ENCODE data around the gene LRP1B. TPM values are rescaled to one million over a fixed set of nuclear protein-coding genes. Genes with fewer than 3 reads are reported as not detected.

LRP1B gene
- total RNA-seq, 2 donors from 2014 or later: 0.79 to 1.8 TPM

GRCh38 chr2:141142025-141142424, 988.8 kb downstream of the LRP1B start:
- Mint-ChIP-seq H3K36me3 (ENCODE audit: low read depth) (no peaks in the 10 kb centered on the region), H3K4me3 (no peak overlapping the region), H3K27me3 (ENCODE audit: insufficient read depth) (no peaks in the 10 kb centered on the region), H3K27ac (no peak overlapping the region), H3K9me3 (no peaks in the 10 kb centered on the region), H3K4me1 (no peaks in the 10 kb centered on the region)
- 89 to 100% methylated on average over 1 to 3 of the region's 3 CpGs for WGBS, 2 experiments (ENCODE audit: insufficient coverage in 1 of 2, insufficient read length in 1 of 2)
- no peak for DNase-seq
- TF ChIP-seq CTCF (conservative IDR thresholded peaks at IDR 0.05): no peak
- Histone ChIP-seq H3K36me3 (ENCODE audit: control insufficient read depth, insufficient read depth, low read length) (no peaks in the 10 kb centered on the region), H3K27me3 (ENCODE audit: control insufficient read depth, insufficient read depth, low read length, poor library complexity, severe bottlenecking) (no peaks in the 10 kb centered on the region), H3K9me3 (ENCODE audit: control insufficient read depth, low read length) (no peaks in the 10 kb centered on the region), H3K4me1 (ENCODE audit: control insufficient read depth, insufficient read depth, low read length) (no peaks in the 10 kb centered on the region), H3K27ac (ENCODE audit: low read depth, low read length) (no peak overlapping the region), H3K4me3 (ENCODE audit: low read length) (no peak overlapping the region), H3K9ac (ENCODE audit: extremely low read depth, low read length, poor library complexity, severe bottlenecking) (no peak overlapping the region)

- Mint-ChIP-seq H3K36me3 (ENCODE audit: low read depth) (no peaks in the 10 kb centered on the region), H3K4me3 (no peak overlapping the region), H3K9me3 (no peaks in the 10 kb centered on the region), H3K27ac (no peak overlapping the region), H3K4me1 (no peaks in the 10 kb centered on the region), H3K27me3 (ENCODE audit: insufficient read depth) (no peaks in the 10 kb centered on the region)
- Histone ChIP-seq H3K27ac (ENCODE audit: low read depth, low read length) (no peak overlapping the region), H3K9ac (ENCODE audit: extremely low read depth, low read length, poor library complexity, severe bottlenecking) (no peak overlapping the region), H3K36me3 (ENCODE audit: control insufficient read depth, insufficient read depth, low read length) (no peaks in the 10 kb centered on the region), H3K4me1 (ENCODE audit: control insufficient read depth, insufficient read depth, low read length) (no peaks in the 10 kb centered on the region), H3K4me3 (ENCODE audit: low read length) (no peak overlapping the region), H3K9me3 (ENCODE audit: control insufficient read depth, low read length) (no peaks in the 10 kb centered on the region), H3K27me3 (ENCODE audit: control insufficient read depth, insufficient read depth, low read length, poor library complexity, severe bottlenecking) (no peaks in the 10 kb centered on the region)
- WGBS, 2 experiments (ENCODE audit: insufficient coverage in 1 of 2, insufficient read length in 1 of 2): 90 to 92% methylated on average over 2 to 3 of the region's 4 CpGs
- TF ChIP-seq CTCF (conservative IDR thresholded peaks at IDR 0.05): no peak
- DNase-seq: no peak
Measured at GRCh38 chr2:141137122-141137693, 993.6 kb downstream of the LRP1B start.

DNA sequence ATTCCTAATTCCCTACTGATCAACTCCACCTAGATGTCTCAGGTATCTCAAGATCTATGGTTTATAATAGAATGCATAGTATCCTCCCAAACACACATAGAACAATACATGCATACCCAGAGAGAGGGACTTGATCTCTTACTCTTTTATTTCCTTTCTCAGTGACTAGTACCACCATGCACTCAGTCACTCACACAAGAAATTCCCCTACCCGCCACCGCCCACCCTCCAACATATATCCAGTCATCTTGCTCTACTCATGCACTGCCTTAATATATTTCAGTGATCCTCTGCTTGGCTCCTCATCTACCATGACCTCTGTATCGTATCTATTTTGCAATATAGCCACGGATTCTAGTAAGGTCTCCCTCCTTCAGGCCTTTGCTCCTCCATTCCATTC, 996.9 kb downstream of the LRP1B start:
- Histone ChIP-seq H3K27me3 (ENCODE audit: control insufficient read depth, insufficient read depth, low read length, poor library complexity, severe bottlenecking) (no peaks in the 10 kb centered on the region), H3K4me1 (ENCODE audit: control insufficient read depth, insufficient read depth, low read length) (no peaks in the 10 kb centered on the region), H3K27ac (ENCODE audit: low read depth, low read length) (no peak overlapping the region), H3K36me3 (ENCODE audit: control insufficient read depth, insufficient read depth, low read length) (no peaks in the 10 kb centered on the region), H3K9ac (ENCODE audit: extremely low read depth, low read length, poor library complexity, severe bottlenecking) (no peak overlapping the region), H3K4me3 (ENCODE audit: low read length) (no peak overlapping the region), H3K9me3 (ENCODE audit: control insufficient read depth, low read length) (no peaks in the 10 kb centered on the region)
- Mint-ChIP-seq H3K27me3 (ENCODE audit: insufficient read depth) (no peaks in the 10 kb centered on the region), H3K4me3 (no peak overlapping the region), H3K27ac (no peak overlapping the region), H3K9me3 (no peaks in the 10 kb centered on the region), H3K36me3 (ENCODE audit: low read depth) (no peaks in the 10 kb centered on the region), H3K4me1 (no peaks in the 10 kb centered on the region)
- 76 to 78% methylated on average over 3 to 4 of the region's 4 CpGs for WGBS, 2 experiments (ENCODE audit: insufficient coverage in 1 of 2, insufficient read length in 1 of 2)
- DNase-seq: no peak
- no peak for TF ChIP-seq CTCF (conservative IDR thresholded peaks at IDR 0.05)
